AG09319 (cell line): ENCODE measurements around the gene SERPINB5.

ENCODE experiments used
- DNase-seq: peaks from one replicate; pipeline ENCODE4 v3.0.0-alpha.2; 2010; ENCODE audit warnings: low read depth; ENCODE audit errors: extremely low read depth
- TF ChIP-seq, protein P1 (sequence below): IDR thresholded peaks from 2 replicates; pipeline ENCODE4 v1.5.1; 2011; ENCODE audit warnings: low read depth, mild to moderate bottlenecking, inconsistent platforms, low read length, moderate library complexity

SERPINB5 gene

DNA sequence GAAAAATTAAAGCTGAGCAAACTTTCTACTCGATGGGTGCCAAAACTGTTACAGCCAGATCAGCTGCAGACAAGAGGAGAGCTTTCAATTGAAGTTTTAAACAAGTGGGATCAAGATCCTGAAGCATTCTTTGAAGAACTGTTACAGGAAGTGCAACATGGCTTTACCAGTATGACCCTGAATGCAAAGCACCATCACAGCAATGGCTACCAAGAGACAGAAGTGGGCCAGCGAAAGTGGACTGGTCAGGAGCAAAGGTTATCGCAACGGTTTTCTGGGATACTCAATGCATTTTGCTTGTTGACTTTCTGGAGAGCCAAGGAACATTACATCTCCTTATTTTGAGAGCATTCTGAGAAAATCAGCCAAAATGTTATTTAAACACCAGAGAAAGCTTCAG is 9.1 kb upstream of the SERPINB5 start:
- no peak for DNase-seq
- TF ChIP-seq, protein P1, sequence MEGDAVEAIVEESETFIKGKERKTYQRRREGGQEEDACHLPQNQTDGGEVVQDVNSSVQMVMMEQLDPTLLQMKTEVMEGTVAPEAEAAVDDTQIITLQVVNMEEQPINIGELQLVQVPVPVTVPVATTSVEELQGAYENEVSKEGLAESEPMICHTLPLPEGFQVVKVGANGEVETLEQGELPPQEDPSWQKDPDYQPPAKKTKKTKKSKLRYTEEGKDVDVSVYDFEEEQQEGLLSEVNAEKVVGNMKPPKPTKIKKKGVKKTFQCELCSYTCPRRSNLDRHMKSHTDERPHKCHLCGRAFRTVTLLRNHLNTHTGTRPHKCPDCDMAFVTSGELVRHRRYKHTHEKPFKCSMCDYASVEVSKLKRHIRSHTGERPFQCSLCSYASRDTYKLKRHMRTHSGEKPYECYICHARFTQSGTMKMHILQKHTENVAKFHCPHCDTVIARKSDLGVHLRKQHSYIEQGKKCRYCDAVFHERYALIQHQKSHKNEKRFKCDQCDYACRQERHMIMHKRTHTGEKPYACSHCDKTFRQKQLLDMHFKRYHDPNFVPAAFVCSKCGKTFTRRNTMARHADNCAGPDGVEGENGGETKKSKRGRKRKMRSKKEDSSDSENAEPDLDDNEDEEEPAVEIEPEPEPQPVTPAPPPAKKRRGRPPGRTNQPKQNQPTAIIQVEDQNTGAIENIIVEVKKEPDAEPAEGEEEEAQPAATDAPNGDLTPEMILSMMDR, result no peak

DNA sequence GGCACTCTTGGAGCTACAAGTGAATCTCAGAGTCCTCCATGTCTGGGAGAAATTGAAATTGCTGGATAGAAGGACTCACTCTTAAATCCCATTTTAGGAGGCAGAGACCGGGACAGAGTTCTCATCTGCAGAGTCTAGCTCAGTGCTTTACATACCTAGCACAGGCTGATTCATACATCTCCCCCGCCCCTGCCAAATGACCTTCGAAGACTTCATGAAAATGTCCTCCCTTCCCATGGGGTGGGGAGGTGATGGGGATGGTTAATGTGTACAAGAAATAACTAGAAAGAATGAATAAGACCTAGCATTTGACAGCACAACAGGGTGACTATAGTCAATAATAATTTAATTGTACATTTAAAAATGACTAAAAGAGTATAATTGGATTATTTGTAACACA is 8.2 kb upstream of the SERPINB5 start:
- no peak for DNase-seq
- TF ChIP-seq, protein P1, result no peak

DNA sequence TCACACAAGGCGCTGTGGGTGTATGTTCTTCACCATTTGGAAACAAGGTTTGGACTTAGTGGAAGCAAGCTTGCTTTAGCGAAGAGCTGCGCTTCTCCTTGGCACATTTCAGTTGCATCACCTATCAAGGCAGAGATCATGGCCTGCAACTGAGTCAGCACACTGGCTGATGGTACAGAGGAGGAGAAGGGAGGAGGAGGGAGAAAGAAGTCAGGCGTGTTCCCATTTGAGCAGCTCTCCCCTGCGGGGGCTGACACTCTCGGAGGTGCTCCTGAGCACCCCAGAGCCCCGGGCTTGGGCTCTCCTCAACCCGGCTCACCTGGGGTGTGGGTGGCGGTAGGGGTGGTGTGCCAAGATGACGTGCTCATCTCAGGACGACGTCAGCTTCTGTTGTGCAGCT is 6.0 kb upstream of the SERPINB5 start:
- no peak for DNase-seq
- TF ChIP-seq, protein P1, result no peak

DNA sequence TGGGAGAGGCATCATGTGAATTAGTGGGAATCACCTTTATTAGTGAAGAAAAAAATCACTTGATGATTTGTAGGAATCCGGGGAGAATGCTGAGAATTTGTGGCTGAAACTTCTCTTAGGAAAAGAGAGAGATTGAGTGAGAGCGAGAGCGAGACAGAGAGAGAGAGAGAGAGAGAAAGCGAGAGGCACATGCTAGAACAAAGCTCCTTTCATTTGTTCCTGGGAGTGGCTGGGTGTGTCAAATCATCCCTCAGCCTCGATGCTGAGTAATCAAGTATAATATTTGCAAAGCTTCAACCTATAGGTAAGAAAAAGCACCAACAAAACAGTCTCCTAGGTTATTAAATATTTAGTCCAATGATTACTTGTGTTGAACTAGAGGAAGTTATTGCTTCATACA is 4.4 kb upstream of the SERPINB5 start:
- TF ChIP-seq, protein P1, result no peak
- no peak for DNase-seq

DNA sequence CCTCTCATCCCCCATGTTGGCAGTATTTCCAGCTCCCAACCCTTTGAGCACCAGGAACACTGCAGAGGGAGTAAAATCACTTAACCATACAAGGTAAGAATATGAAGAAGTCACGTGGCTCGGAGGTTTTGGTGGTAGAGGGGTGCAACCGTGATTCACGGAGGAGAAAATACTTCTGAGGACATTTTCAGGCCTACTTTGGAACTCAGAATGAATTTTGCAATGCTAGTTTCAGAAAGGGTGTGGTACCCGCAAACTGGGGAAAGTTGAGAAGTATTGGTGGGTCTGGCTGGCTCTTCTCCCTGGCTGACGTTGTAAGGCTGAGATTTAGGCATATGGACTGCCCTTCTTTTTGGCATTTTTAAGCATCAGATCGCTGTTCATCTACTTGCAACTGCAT is 442 bp downstream of the SERPINB5 start:
- TF ChIP-seq, protein P1, result no peak
- DNase-seq, result no peak

DNA sequence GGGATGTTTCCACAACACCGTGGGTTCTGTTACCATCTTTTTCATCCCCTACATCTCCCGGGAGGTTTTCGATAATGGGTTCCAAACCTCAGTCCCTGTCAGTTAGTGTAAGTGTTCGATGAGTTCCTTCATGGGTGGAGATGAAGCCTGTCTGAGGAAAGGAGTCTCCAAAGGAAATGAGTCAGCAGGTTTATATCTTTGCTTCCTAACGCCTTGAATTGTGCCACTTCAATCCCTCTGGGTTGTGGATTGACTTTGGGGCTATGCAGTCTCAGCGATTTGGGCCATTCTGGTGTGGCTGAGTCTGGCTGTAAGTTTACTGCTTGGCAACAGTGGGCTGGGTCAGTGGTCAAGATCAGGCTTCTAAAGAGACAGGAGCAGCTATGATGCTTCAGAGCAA is 1.2 kb downstream of the SERPINB5 start:
- no peak for DNase-seq
- TF ChIP-seq, protein P1, result no peak

DNA sequence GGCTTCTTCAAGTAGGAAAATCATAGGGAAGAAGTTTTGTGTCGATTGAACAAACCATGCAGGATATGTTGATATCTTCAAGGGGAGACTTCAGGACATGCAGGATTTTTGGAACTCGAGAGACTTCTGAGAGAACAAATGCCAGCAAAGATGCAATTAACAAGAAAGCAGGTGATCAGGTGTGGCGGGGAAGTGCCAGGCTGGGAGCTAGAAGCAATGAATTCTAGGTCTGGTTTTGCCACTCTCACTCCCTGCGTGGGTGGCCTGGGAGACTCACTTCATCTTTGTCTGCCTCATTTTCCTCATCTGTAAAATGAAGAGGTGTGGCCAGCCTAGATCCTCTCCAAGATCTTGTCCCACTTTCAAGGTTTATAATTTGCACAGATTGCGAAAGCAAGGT is 3.1 kb downstream of the SERPINB5 start:
- DNase-seq, result no peak
- TF ChIP-seq, protein P1, result no peak
